ENCODE data around the gene MT1G. TPM values are rescaled to one million over a fixed set of nuclear protein-coding genes. Genes with fewer than 3 reads are reported as not detected.

MT1G gene
- polyA plus RNA-seq, 1 of the 3 experiments (the other 2 are of a cell fraction): 1.2 TPM

- H3K27ac ChIP-seq (ENCODE audit: low read depth in 2 of 2, low read length in 1 of 2): no peak overlapping the region
- no peak overlapping the region for H2AFZ ChIP-seq (ENCODE audit: low read depth)
- WGBS (ENCODE audit: low lambda C conversion rate): 70% methylated on average over 12 of the region's 12 CpGs
- no peak overlapping the region for H3K9ac ChIP-seq
- no peak for DNase-seq
- H3K79me2 ChIP-seq (ENCODE audit: insufficient read depth): no peaks in the 10 kb centered on the region
- no peaks in the 10 kb centered on the region; a peak in 1 of 4 replicates for H3K4me1 ChIP-seq (ENCODE audit: control insufficient read depth in 1 of 2, insufficient read depth in 2 of 2, low read depth in 1 of 2, low read length in 1 of 2)
- H3K27me3 ChIP-seq (ENCODE audit: insufficient read depth): peaks cover 23% of the 10 kb centered on the region
- no peak overlapping the region for H3K4me2 ChIP-seq
- ChIA-PET POLR2A (no interaction called here), CTCF (interaction anchor here (0.6 to 1.2 kb wide), 8 partner anchors 11 to 1122 kb away, joined by 3 to 4 read pairs (median 3); no protein-coding TSS in a partner anchor)
- TF ChIP-seq TEAD4 (IDR thresholded peaks at IDR 0.05; ENCODE audit: borderline replicate concordance, insufficient read depth) (no peak), NRF1 (IDR thresholded peaks at IDR 0.05; ENCODE audit: low read depth, low read length) (no peak), RAD21 (IDR thresholded peaks at IDR 0.05; ENCODE audit: low read length) (peak; percentile 52), USF1 (IDR thresholded peaks at IDR 0.05; ENCODE audit: borderline replicate concordance, low read depth) (no peak), GABPA (IDR thresholded peaks at IDR 0.05; ENCODE audit: low read depth) (no peak), FOXJ3 (CRISPR knock-in tag; IDR thresholded peaks at IDR 0.05) (no peak), CTCF (IDR thresholded peaks at IDR 0.05) (peak; percentile 46), TAF1 (IDR thresholded peaks at IDR 0.05; ENCODE audit: borderline replicate concordance, low read depth, low read length) (no peak), MXI1 (IDR thresholded peaks at IDR 0.05; ENCODE audit: low read depth, low read length) (no peak), ELF1 (IDR thresholded peaks at IDR 0.05) (no peak), TCF12 (IDR thresholded peaks at IDR 0.05) (no peak), SMC3 (IDR thresholded peaks at IDR 0.05; ENCODE audit: low read depth, low read length) (peak; percentile 33), REST (IDR thresholded peaks at IDR 0.05; ENCODE audit: low read depth, low read length) (no peak)
- no peaks in the 10 kb centered on the region for H3F3A ChIP-seq (replicated peaks; ENCODE audit: insufficient read depth)
- no peaks in the 10 kb centered on the region for H3K36me3 ChIP-seq (replicated peaks in 1 of 2; ENCODE audit: control insufficient read depth in 1 of 2, insufficient read depth in 2 of 2, low read length in 1 of 2)
- H3K9me2 ChIP-seq: no peaks in the 10 kb centered on the region
- H4K20me1 ChIP-seq (ENCODE audit: insufficient read depth): no peaks in the 10 kb centered on the region
- no peak overlapping the region for H3K4me3 ChIP-seq (ENCODE audit: low read depth in 2 of 2, low read length in 1 of 2)
- no peaks in the 10 kb centered on the region for H3K9me3 ChIP-seq
These were observed 6.1 kb upstream of the MT1G start for GRCh38 chr16:56673921-56674320.

Data from SK-N-SH (cell line).